B cell (primary cell): ENCODE measurements around the gene C1orf74. TPM values are rescaled to one million over a fixed set of nuclear protein-coding genes. Genes with fewer than 3 reads are reported as not detected.

Source experiments
- ATAC-seq: fragments of 200-7000 bp; cut with Tn5 transposase; one replicate; pipeline ENCODE4 v1.10.0; 2021; ENCODE audit warnings: low read depth, mild to moderate bottlenecking, moderate number of reproducible peaks, moderate library complexity
- CTCF ChIA-PET: fragments of 350-600 bp; sonication (Branson Sonifier 250); formaldehyde crosslinking; loops from one replicate; lab custom pipeline; 2021; ENCODE audit warnings: antibody characterized with exemption, inconsistent platforms; lab: Charles Lee
- POLR2A ChIA-PET: fragments of 350-600 bp; sonication (Branson Sonifier 250); formaldehyde crosslinking; loops from one replicate; lab custom pipeline; 2021; ENCODE audit warnings: antibody characterized with exemption; lab: Charles Lee
- DNase-seq: peaks from one replicate; pipeline ENCODE4 v3.0.0; 2013
- H2AFZ ChIP-seq: 2 replicates; pipeline ENCODE4 v1.6.1; 2012; ENCODE audit warnings: mild to moderate bottlenecking, low read depth, low read length; ENCODE audit not compliant: insufficient read depth, poor library complexity, severe bottlenecking
- H3K27ac ChIP-seq, 2 donors: 1 replicate in 1 of 2; 2 replicates in 1 of 2; pipeline ENCODE4 v1.5.1; 2012 to 2013; ENCODE audit warnings: low read length in 2 of 2, mild to moderate bottlenecking in 2 of 2, moderate library complexity in 1 of 2
- H3K27me3 ChIP-seq, 4 experiments: fragments of 200-600 bp in 1 of 4; sonication (generic) in 1 of 4; replicated peaks in 1 of 4; 1 replicate in 2 of 4; 2 replicates in 2 of 4; pipeline versions ENCODE4 v1.6.1 to v1.7.0; 2013 to 2016; ENCODE audit warnings: low read length in 3 of 4, mild to moderate bottlenecking in 2 of 4, mixed read lengths in 1 of 4, moderate library complexity in 1 of 4; ENCODE audit not compliant: insufficient read depth in 4 of 4, control insufficient read depth in 3 of 4; ENCODE audit errors: control extremely low read depth in 1 of 4
- H3K36me3 ChIP-seq, 2 experiments: replicated peaks in 1 of 2; 1 replicate in 1 of 2; 2 replicates in 1 of 2; pipeline versions ENCODE4 v1.6.1 to v1.7.1; 2013; ENCODE audit warnings: low read length in 1 of 2; ENCODE audit not compliant: insufficient read depth in 2 of 2, control insufficient read depth in 1 of 2; ENCODE audit errors: control extremely low read depth in 1 of 2, extremely low read depth in 1 of 2
- H3K4me1 ChIP-seq, 2 donors: fragments of 200-600 bp in 1 of 2; sonication (generic) in 1 of 2; 1 replicate in 1 of 2; 2 replicates in 1 of 2; pipeline versions ENCODE4 v1.5.1 to v1.6.1; 2013 to 2017; ENCODE audit warnings: low read length in 2 of 2; ENCODE audit not compliant: control insufficient read depth in 2 of 2, insufficient read depth in 2 of 2
- H3K4me2 ChIP-seq: replicated peaks from 2 replicates; pipeline ENCODE3; 2012; ENCODE audit warnings: mild to moderate bottlenecking, low read depth, low read length; ENCODE audit not compliant: poor library complexity, severe bottlenecking
- H3K4me3 ChIP-seq, 5 experiments: fragments of 200-600 bp in 1 of 5; sonication (generic) in 1 of 5; 1 replicate in 3 of 5; 2 replicates in 2 of 5; pipeline versions ENCODE4 v1.5.1 to v1.7.0; 2011 to 2016; ENCODE audit warnings: low read length in 4 of 5, mild to moderate bottlenecking in 4 of 5, low read depth in 2 of 5, control low read depth in 1 of 5, moderate library complexity in 1 of 5; ENCODE audit not compliant: insufficient read depth in 1 of 5; ENCODE audit errors: control extremely low read depth in 1 of 5, extremely low read depth in 1 of 5
- H3K79me2 ChIP-seq: fragments of 200-600 bp; sonication (generic); one replicate; pipeline ENCODE4 v1.6.0; 2016; ENCODE audit warnings: low read length; ENCODE audit not compliant: control insufficient read depth, insufficient read depth
- H3K9ac ChIP-seq: fragments of 200-600 bp; sonication (generic); 2 replicates; pipeline ENCODE4 v1.6.1; 2017; ENCODE audit warnings: mild to moderate bottlenecking, low read length, moderate library complexity
- H3K9me3 ChIP-seq, 3 donors: one replicate each; pipeline versions ENCODE4 v1.6.1 to v1.7.1; 2013; ENCODE audit warnings: low read length in 2 of 3; ENCODE audit not compliant: control insufficient read depth in 2 of 3, insufficient read depth in 1 of 3; ENCODE audit errors: control extremely low read depth in 1 of 3
- H4K20me1 ChIP-seq: 2 replicates; pipeline ENCODE4 v1.6.0; 2012; ENCODE audit warnings: mild to moderate bottlenecking, low read length; ENCODE audit not compliant: insufficient read depth, control insufficient read depth, poor library complexity, severe bottlenecking
- H3K27ac Mint-ChIP-seq: one replicate; pipeline ENCODE4 v1.8.0; 2021; ENCODE audit warnings: mixed read lengths
- H3K27me3 Mint-ChIP-seq: one replicate; pipeline ENCODE4 v1.8.0; 2021; ENCODE audit warnings: mixed read lengths
- H3K4me1 Mint-ChIP-seq: one replicate; pipeline ENCODE4 v1.8.0; 2021; ENCODE audit warnings: mixed read lengths
- H3K4me3 Mint-ChIP-seq: one replicate; pipeline ENCODE4 v1.8.0; 2021; ENCODE audit warnings: mixed read lengths
- H3K9me3 Mint-ChIP-seq: one replicate; pipeline ENCODE4 v1.8.0; 2022; ENCODE audit warnings: mixed read lengths; ENCODE audit not compliant: insufficient read depth
- EZH2 ChIP-seq: IDR thresholded peaks from 2 replicates; pipeline ENCODE4 v1.6.1; 2012; ENCODE audit warnings: borderline replicate concordance, low read depth, mild to moderate bottlenecking, moderate library complexity, low read length; ENCODE audit not compliant: insufficient read depth, poor library complexity, severe bottlenecking
- WGBS: methylation state at CpG from one replicate; pipeline ENCODE4 v1.1.5; 2013; ENCODE audit warnings: missing lambda C conversion rate; ENCODE audit not compliant: insufficient coverage; 5-methylcytosine and 5-hydroxymethylcytosine counted together
- intact Hi-C: fragments of 100-400 bp; cut with micrococcal nuclease; formaldehyde crosslinking; loops from one replicate; pipeline ENCODE4 v1.10.0; 2022
- polyA plus RNA-seq: library from polyadenylated mRNA; depleted of rRNA; stranded (reverse); fragments of >200 nt; gene quantifications from 2 replicates; pipeline ENCODE4 v1.2.3, GENCODE V29; 2012
- total RNA-seq, 2 donors: library from RNA; stranded (reverse); fragments of 120-200 nt in 1 of 2; gene quantifications; 1 replicate in 1 of 2; 2 replicates in 1 of 2; pipeline versions ENCODE4 v1.2.3 to v1.2.4, GENCODE V29; 2013 to 2022
- TF ChIP-seq, protein P1 (sequence below): fragments of 200-600 bp; IDR thresholded peaks from one replicate; pipeline ENCODE4 v1.8.0; 2022; ENCODE audit warnings: antibody characterized with exemption, mild to moderate bottlenecking

The C1orf74 gene
- total and polyA plus RNA-seq, 2 donors (not counting 1 experiment from before 2014, with no cell fraction given): 0.49 to 3.4 TPM

GRCh38 chr1:209767096-209767495, 17.3 kb downstream of the C1orf74 start:
- Mint-ChIP-seq H3K4me3 (peak overlapping the region; percentile 19), H3K27ac (no peak overlapping the region), H3K27me3 (no peaks in the 10 kb centered on the region), H3K9me3 (no peaks in the 10 kb centered on the region), H3K4me1 (peaks cover 41% of the 10 kb centered on the region)
- no peak overlapping the region for H2AFZ ChIP-seq
- TF ChIP-seq EZH2: no peak
- TF ChIP-seq, protein P1, sequence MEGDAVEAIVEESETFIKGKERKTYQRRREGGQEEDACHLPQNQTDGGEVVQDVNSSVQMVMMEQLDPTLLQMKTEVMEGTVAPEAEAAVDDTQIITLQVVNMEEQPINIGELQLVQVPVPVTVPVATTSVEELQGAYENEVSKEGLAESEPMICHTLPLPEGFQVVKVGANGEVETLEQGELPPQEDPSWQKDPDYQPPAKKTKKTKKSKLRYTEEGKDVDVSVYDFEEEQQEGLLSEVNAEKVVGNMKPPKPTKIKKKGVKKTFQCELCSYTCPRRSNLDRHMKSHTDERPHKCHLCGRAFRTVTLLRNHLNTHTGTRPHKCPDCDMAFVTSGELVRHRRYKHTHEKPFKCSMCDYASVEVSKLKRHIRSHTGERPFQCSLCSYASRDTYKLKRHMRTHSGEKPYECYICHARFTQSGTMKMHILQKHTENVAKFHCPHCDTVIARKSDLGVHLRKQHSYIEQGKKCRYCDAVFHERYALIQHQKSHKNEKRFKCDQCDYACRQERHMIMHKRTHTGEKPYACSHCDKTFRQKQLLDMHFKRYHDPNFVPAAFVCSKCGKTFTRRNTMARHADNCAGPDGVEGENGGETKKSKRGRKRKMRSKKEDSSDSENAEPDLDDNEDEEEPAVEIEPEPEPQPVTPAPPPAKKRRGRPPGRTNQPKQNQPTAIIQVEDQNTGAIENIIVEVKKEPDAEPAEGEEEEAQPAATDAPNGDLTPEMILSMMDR: no peak
- H3K4me1 ChIP-seq: peaks cover 42 to 58% of the 10 kb centered on the region in 2 donors
- intact Hi-C loops: loop anchor here (5.0 kb wide), 1 partner anchor 60 kb away; the partner anchor contains the start of gene UTP25
- H3K9me3 ChIP-seq: no peaks in the 10 kb centered on the region
- no peak overlapping the region for H3K9ac ChIP-seq
- H3K27me3 ChIP-seq: no peaks in the 10 kb centered on the region
- DNase-seq (no peak), ATAC-seq (no peak)
- H3K79me2 ChIP-seq: peaks cover 90% of the 10 kb centered on the region
- ChIA-PET POLR2A (interaction anchor here (0.9 to 4.2 kb wide), 4 partner anchors 8 to 1559 kb away, joined by 3 to 40 read pairs (median 4); partner anchors contain the start of genes C1orf74, TRAF3IP3 and TRAF5), CTCF (interaction anchor here (1.0 to 5.3 kb wide), 6 partner anchors 8 to 56 kb away, joined by 3 to 48 read pairs (median 10); partner anchors contain the start of genes C1orf74 and TRAF3IP3)
- H3K4me3 ChIP-seq: no peak overlapping the region
- peak overlapping the region; percentile 71 for H3K4me2 ChIP-seq
- peaks cover 8 to 50% of the 10 kb centered on the region in 2 experiments for H3K36me3 ChIP-seq
- peak overlapping the region; percentile 57 to 87 for H3K27ac ChIP-seq
- peaks cover 15% of the 10 kb centered on the region for H4K20me1 ChIP-seq

DNA sequence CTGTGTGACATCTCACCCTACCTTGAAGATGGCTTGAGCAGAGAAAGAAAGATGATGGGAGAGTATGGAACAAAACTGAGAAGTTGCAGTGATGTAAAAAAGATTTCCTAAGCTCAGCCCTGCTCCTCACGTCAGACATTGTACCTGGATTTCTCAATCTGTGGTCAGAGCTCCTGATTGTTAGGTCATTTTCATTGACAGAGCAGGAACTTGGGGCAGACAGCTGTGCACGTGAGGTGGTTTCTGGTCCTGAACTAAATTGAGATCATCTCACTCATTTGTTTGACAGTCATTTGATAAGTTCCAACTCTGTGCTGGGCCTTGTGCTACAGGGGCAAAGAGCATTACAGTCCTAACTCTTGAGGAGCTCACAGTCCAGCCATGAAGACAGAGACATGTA, 18.3 kb downstream of the C1orf74 start:
- CTCF ChIA-PET: interaction anchor here (1.8 to 5.3 kb wide), 3 partner anchors 9 to 17 kb away, joined by 10 to 48 read pairs (median 10); partner anchors contain the start of gene TRAF3IP3
- no peaks in the 10 kb centered on the region for H3K9me3 Mint-ChIP-seq
- H3K4me2 ChIP-seq: no peak overlapping the region
- no peak for ATAC-seq
- H3K27ac ChIP-seq: peak overlapping the region; percentile 22 to 87
- H4K20me1 ChIP-seq: peaks cover 11% of the 10 kb centered on the region
- TF ChIP-seq, protein P1: no peak
- TF ChIP-seq EZH2: no peak
- H2AFZ ChIP-seq: no peak overlapping the region
- peaks cover 8 to 55% of the 10 kb centered on the region in 2 experiments for H3K36me3 ChIP-seq
- H3K9ac ChIP-seq: no peak overlapping the region
- H3K79me2 ChIP-seq: peaks cover 97% of the 10 kb centered on the region
- H3K9me3 ChIP-seq: no peaks in the 10 kb centered on the region
- intact Hi-C loops: loop anchor here (5.0 kb wide), 1 partner anchor 61 kb away; the partner anchor contains the start of gene UTP25
- no peak for DNase-seq
- WGBS: 68% methylated on average over 2 of the region's 2 CpGs
- peaks cover 52% of the 10 kb centered on the region for H3K4me1 Mint-ChIP-seq
- no peak overlapping the region for H3K27ac Mint-ChIP-seq
- POLR2A ChIA-PET: interaction anchor here (1.2 to 4.2 kb wide), 2 partner anchors 10 to 18 kb away, joined by 3 to 40 read pairs; partner anchors contain the start of genes C1orf74 and TRAF3IP3
- peak overlapping the region; percentile 59 for H3K4me3 Mint-ChIP-seq
- no peak overlapping the region for H3K4me3 ChIP-seq
- no peaks in the 10 kb centered on the region for H3K27me3 Mint-ChIP-seq
- no peaks in the 10 kb centered on the region for H3K27me3 ChIP-seq
- peaks cover 38 to 52% of the 10 kb centered on the region in 2 donors for H3K4me1 ChIP-seq
